ENCODE measurements around the gene HLCS.

HLCS gene

GRCh38 chr21:36766511-36766910 is 200.0 kb downstream of the HLCS start:
- no peak for DNase-seq

DNA sequence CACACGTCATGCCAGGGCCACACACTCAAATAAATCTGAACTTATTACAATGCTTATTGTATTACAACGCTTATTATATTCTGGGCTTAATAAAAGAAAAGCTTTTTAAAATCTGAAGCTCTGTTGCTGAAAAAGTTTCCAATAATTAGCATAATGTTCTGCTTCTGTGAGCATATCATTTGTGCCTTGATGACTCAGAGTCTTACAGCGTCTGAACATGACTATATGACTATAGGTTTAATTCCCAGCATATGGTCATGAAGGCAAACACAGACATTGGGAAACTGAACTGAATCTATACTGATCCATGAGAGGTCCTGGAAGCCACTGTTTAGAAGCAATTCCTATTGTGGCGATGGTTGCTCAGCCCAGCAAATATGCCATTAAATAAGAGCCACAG is 201.2 kb downstream of the HLCS start:
- no peak for DNase-seq

GRCh38 chr21:36763305-36763704 is 203.2 kb downstream of the HLCS start:
- no peak for DNase-seq

DNA sequence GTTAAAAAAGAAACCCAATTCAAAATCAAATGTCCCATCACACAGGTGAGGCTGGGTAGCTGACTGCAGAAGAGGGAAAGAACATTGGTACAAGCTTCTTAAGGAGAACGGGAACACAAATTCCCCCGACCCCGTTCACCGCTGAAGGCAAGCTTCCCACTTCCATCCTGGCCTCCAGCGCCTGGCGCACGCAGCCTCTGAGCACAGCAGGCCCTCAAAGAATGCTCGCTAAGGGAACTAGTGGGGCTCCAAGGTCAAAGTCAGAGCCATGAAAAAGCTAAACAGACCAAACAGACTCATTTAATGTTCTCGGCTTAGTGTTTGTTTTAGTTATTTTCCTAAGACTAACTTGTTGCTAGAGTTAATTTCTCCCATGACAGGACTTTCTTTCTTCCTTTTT is 203.8 kb downstream of the HLCS start:
- DNase-seq: no peak

DNA sequence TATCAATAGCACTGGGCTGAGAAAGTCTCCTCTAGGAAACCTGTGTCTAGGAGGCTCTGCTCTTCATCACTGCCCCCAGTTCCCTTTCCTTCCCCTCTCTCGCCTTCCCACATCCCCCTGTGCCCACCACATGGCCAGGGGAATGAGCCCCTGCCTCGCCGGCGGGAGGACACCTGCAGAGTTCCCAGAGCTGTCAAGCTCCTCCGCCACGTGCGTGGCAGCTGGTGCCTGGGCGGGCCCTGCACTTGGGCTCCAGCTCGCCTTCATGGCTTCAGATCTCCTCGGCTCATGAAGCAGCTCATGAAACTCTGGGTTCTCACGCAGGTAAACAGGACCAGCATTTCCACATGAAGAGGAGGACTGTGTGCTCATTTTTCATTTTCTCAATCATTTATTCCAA is 204.8 kb downstream of the HLCS start:
- no peak for DNase-seq

DNA sequence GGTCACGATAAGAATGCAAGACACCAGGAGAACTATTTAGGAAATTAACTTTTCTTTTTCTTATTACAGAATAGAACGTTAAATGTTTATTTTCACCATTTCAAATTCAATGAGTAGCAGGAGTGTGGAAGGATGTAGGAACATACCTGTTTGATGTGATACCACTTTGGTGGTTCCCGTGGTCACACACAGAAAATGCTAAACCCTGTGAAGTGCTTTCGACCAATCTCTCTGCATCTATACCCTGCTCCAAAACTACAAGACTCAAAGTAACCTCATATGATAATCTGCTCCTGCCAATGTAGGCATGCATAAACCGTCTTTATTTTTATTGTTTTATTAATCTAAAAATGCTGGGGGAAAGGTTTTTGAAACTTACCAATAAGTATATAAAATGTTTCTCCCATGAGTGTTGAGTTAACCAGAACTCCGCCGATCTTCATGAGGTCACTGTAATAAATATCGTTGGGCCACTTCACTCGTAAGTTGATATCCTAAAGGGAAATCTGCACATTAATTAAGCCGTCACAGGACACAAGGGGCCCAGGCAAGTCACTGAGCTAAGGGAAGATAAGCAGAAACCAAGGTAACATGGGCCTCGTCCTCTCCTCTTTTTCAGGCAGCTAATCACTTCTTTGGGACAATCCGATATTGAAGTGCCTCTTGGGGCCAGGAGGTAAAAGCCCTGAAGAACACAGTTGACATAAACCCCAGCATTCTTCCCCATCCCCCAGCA is 207.0 kb downstream of the HLCS start:
- DNase-seq: no peak

- no peak for DNase-seq
These were observed 209.3 kb downstream of the HLCS start for GRCh38 chr21:36757196-36757595.

- no peak for DNase-seq
These were observed 209.9 kb downstream of the HLCS start for GRCh38 chr21:36756527-36756926.

GRCh38 chr21:36754241-36754898 is 212.1 kb downstream of the HLCS start:
- DNase-seq: no peak

- no peak for DNase-seq
These were observed 212.9 kb downstream of the HLCS start for GRCh38 chr21:36753556-36753955.

DNA sequence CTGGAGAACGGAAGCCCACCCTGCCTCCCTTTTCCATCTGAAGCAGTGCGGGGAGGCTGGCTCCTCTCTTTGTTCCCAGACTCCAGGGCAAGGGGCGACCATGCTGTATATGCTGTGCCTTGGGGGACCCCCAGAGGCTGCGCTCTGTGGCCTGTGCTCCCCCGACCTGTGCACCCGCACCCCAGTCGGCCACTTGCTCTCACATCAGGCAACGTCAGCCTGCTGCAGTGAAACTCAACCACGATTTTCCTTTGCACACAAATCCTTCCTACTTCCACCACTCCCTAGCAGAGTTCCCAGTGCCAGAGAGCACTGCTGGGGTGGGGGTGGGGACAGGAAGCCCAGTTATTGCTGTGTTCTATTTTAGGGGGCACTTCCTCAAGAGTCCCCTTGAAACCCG is 215.1 kb downstream of the HLCS start:
- DNase-seq: no peak

DNA sequence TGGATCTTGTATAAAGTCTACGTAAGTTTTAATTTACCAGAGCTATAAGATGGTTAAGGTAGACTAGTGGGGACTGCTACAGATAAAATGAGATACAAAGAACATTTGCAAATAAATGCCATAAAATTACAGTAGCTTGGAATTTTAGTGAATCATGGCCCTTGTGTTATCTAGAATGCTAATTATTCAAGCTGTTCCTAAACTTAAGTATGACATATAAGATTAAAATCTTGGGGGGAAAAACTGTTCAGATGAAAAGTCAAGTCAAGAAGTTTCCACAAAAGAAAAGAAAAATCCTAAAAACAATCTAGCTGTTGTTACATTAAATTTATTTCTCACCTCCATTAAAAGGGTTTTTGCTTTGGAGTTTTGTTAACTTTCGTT is 215.9 kb downstream of the HLCS start:
- DNase-seq: no peak

GRCh38 chr21:36749935-36750575 is 216.4 kb downstream of the HLCS start:
- DNase-seq: no peak

DNA sequence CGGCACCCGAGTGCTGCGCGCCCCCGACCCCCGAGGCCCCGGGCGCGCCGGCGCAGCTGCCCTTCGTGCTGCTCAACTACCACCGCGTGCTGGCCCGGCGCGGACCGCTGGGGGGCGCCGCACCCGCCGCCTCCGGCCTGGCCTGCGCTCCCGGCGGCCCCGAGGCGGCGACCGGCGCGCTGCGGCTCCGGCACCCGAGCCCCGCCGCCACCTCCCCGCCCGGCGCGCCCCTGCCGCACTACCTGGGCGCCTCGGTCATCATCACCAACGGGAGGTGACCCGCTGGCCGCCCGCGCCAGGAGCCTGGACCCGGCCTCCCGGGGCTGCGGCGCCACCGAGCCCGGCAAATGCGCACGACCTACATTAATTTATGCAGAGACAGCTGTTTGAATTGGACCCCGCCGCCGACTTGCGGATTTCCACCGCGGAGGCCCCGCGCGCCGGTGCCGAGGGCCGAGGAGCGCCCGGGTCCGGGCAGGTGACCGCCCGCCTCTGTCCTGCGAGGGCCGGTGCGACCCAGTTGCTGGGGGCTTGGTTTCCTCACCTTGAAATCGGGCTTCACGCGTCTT is 218.6 kb downstream of the HLCS start:
- DNase-seq: no peak

DNA sequence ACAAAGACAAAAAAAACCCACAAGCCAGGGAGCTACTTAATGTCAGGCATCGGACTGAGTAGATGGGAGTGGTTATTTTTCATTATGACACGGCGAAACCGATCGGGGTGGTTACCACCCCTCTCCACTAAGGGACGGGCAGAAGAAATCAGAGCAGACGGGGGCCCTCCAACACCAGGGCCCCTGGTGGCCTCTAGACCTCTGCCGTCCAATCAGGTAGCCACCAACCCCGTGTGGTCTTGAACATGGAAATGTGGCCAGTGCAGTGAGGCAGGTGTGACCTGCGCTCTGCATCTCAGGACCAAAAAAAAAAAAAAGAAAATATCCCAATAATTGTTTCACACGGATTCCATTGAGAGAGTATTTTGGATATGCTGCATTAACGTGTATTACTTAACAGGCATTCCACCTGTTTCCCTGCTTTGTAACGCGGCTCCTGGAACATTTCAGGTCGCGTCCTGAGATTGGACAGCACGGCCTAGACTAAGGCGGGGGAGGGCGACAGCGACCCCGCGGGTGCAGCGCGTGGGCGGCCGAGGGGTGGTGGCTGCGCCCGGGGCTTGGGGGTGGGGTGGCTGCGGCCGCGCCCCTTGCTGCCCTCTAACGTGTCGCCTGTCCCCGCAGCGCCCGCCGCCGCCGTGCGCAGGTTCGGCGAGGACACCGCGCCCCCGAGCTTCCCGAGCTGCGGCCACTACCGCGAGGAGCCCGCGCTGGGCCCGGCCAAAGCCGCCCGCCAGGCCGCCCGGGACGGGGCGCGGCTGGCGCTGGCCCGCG is 219.2 kb downstream of the HLCS start:
- no peak for DNase-seq

GRCh38 chr21:36745459-36745858 is 221.0 kb downstream of the HLCS start:
- DNase-seq: no peak

DNA sequence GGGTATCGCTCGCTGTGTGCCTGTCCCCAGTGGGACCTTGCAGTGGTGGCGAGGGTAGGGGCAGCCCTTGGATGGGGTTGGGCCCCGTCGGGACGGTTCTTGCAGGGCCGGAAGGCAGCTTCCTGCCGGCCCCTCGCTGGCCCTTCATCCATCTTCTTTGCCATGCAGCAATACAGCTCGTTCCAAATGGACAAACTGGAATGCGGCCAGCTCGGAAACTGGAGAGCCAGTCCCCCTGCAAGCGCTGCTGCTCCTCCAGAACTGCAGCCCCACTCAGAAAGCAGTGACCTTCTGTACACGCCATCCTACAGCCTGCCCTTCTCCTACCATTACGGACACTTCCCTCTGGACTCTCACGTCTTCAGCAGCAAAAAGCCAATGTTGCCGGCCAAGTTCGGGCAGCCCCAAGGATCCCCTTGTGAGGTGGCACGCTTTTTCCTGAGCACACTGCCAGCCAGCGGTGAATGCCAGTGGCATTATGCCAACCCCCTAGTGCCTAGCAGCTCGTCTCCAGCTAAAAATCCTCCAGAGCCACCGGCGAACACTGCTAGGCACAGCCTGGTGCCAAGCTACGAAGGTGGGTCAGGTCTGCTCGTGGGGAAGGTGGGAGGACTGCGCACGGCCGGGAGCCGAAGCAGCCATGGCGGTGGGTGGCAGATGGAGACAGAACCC is 221.8 kb downstream of the HLCS start:
- no peak for DNase-seq

DNA sequence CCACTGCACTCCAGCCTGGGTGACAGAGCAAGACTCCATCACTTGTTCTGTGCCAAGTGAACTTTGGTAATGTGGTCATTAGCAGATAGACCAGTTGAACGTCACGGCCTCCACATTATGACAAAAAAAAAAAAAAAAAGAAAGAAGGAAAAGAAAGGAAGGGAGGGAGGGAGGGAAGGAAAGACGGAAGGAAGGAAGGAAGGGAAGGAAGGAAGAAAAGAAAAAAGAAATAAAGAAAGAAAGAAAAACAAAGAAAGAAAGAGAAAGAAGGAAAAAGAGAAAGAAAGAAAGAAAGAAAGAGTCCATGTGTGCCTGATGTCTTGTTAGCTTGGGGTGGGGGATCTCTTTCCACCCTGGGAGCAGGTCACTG is 222.3 kb downstream of the HLCS start:
- no peak for DNase-seq

DNA sequence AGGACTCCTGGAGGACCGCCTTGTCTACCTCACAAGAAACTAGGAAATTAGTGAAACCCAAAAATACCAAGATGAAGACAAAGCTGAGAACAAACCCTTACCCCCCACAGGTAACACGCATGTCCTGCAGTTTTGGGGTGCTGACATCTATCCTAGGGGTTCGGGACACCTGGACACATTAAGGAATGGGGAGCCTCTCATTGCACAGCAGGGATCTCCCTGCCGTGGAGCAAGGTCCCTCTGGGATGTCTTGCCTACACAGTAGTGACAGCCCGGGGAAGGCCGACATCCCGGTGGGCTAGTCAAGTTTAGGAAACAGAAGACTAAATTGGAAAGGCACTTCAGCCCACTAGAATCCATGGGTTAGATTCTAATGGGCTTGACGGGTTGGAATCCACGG is 223.0 kb downstream of the HLCS start:
- DNase-seq: no peak

GRCh38 chr21:36743008-36743407 is 223.5 kb downstream of the HLCS start:
- DNase-seq: no peak

DNA sequence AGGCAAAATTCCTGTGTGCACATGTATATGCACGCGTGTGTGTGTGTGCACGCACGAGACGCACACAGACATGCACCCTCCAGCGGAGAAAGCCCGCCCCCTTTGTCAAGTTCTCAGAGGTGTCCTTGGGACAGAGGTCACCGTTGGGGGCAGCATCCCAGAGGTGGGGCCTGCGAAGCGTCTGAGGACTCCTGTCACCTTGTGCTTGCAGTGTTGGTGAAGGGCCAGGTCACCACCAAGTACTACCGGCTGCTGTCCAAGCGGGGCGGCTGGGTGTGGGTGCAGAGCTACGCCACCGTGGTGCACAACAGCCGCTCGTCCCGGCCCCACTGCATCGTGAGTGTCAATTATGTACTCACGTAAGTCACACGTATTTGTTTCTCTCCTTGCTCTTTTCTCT is 225.0 kb downstream of the HLCS start:
- DNase-seq: no peak

GRCh38 chr21:36738489-36739126 is 227.9 kb downstream of the HLCS start:
- DNase-seq: no peak

Measured in NCI-H146 (cell line).